Panc1 (cell line): Measurements from ENCODE around the gene MOB1A.

ENCODE experiments used
- CTCF ChIP-seq: fragments of 450-650 bp; IDR thresholded peaks from 2 replicates; pipeline ENCODE4 v1.5.1; 2017; ENCODE audit warnings: mild to moderate bottlenecking
- POLR2AphosphoS5 ChIP-seq: IDR thresholded peaks from 2 replicates; pipeline ENCODE4 v1.6.1; 2012; ENCODE audit warnings: mild to moderate bottlenecking, low read depth, low read length, moderate library complexity
- SIN3A ChIP-seq: IDR thresholded peaks from 2 replicates; pipeline ENCODE4 v1.6.1; 2012; ENCODE audit warnings: low read depth, mild to moderate bottlenecking, low read length, moderate library complexity, borderline replicate concordance; ENCODE audit not compliant: insufficient read depth
- TF ChIP-seq, protein P1 (sequence below), 2 experiments: IDR thresholded peaks; 2 replicates each; pipeline ENCODE4 v1.6.1; 2011 to 2012; ENCODE audit warnings: low read depth in 2 of 2, control low read depth in 1 of 2, low read length in 1 of 2, mild to moderate bottlenecking in 1 of 2, moderate library complexity in 1 of 2; ENCODE audit not compliant: insufficient read depth in 1 of 2

- no peak for TF ChIP-seq CTCF
- no peak for TF ChIP-seq POLR2AphosphoS5
- TF ChIP-seq SIN3A: no peak
- TF ChIP-seq, protein P1, sequence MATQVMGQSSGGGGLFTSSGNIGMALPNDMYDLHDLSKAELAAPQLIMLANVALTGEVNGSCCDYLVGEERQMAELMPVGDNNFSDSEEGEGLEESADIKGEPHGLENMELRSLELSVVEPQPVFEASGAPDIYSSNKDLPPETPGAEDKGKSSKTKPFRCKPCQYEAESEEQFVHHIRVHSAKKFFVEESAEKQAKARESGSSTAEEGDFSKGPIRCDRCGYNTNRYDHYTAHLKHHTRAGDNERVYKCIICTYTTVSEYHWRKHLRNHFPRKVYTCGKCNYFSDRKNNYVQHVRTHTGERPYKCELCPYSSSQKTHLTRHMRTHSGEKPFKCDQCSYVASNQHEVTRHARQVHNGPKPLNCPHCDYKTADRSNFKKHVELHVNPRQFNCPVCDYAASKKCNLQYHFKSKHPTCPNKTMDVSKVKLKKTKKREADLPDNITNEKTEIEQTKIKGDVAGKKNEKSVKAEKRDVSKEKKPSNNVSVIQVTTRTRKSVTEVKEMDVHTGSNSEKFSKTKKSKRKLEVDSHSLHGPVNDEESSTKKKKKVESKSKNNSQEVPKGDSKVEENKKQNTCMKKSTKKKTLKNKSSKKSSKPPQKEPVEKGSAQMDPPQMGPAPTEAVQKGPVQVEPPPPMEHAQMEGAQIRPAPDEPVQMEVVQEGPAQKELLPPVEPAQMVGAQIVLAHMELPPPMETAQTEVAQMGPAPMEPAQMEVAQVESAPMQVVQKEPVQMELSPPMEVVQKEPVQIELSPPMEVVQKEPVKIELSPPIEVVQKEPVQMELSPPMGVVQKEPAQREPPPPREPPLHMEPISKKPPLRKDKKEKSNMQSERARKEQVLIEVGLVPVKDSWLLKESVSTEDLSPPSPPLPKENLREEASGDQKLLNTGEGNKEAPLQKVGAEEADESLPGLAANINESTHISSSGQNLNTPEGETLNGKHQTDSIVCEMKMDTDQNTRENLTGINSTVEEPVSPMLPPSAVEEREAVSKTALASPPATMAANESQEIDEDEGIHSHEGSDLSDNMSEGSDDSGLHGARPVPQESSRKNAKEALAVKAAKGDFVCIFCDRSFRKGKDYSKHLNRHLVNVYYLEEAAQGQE (IDR thresholded peaks at IDR 0.05; ENCODE audit: insufficient read depth in 1 of 2, low read depth in 2 of 2, low read length in 1 of 2): no peak
These were observed 13.1 kb upstream of the MOB1A start for GRCh38 chr2:74191596-74192380.
